Spleen (tissue), 11 donors: ENCODE data around the gene TOMM20. TPM values are rescaled to one million over a fixed set of nuclear protein-coding genes. Genes with fewer than 3 reads are reported as not detected.

Experiments used
- DNase-seq: peaks from one replicate; pipeline ENCODE4 v3.0.0-alpha.2; 2020
- H3K27ac ChIP-seq, 8 donors: fragments of 200-600 bp; sonication (generic) in 7 of 8; 1 replicate in 4 of 8; 2 replicates in 4 of 8; pipeline versions ENCODE4 v1.5.0 to v1.8.0; 2016 to 2021; ENCODE audit warnings: inconsistent platforms in 4 of 8, mild to moderate bottlenecking in 4 of 8, moderate library complexity in 1 of 8
- H3K27me3 ChIP-seq, 7 donors: fragments of 200-600 bp; sonication (generic) in 6 of 7; replicated peaks in 1 of 7; 1 replicate in 4 of 7; 2 replicates in 3 of 7; pipeline versions ENCODE4 v1.5.0 to v1.8.0; 2016 to 2021; ENCODE audit warnings: inconsistent platforms in 3 of 7, mild to moderate bottlenecking in 1 of 7
- H3K36me3 ChIP-seq, 6 donors: fragments of 200-600 bp; sonication (generic) in 5 of 6; 1 replicate in 4 of 6; 2 replicates in 2 of 6; pipeline versions ENCODE4 v1.5.0 to v1.8.0; 2016 to 2021; ENCODE audit warnings: inconsistent platforms in 2 of 6
- H3K4me1 ChIP-seq, 6 donors: fragments of 200-600 bp; sonication (generic) in 5 of 6; 1 replicate in 3 of 6; 2 replicates in 3 of 6; pipeline versions ENCODE4 v1.5.0 to v1.8.0; 2016 to 2021; ENCODE audit warnings: inconsistent platforms in 3 of 6
- H3K4me3 ChIP-seq, 8 donors: fragments of 200-600 bp; sonication (generic) in 7 of 8; 1 replicate in 4 of 8; 2 replicates in 4 of 8; pipeline versions ENCODE4 v1.5.0 to v1.8.0; 2016 to 2021; ENCODE audit warnings: inconsistent platforms in 4 of 8, mild to moderate bottlenecking in 4 of 8, moderate library complexity in 2 of 8
- H3K9me3 ChIP-seq, 8 donors: fragments of 200-600 bp; sonication (generic) in 7 of 8; 1 replicate in 4 of 8; 2 replicates in 4 of 8; pipeline versions ENCODE4 v1.5.0 to v1.8.0; 2016 to 2021; ENCODE audit warnings: inconsistent platforms in 4 of 8
- POLR2A ChIP-seq, 3 donors: fragments of 450-650 bp; IDR thresholded peaks; one replicate each; pipeline ENCODE4 v1.5.1; 2017; ENCODE audit warnings: antibody characterized with exemption in 3 of 3, mild to moderate bottlenecking in 1 of 3
- POLR2AphosphoS5 ChIP-seq, 3 donors: sonication (generic); formaldehyde crosslinking; IDR thresholded peaks; one replicate each; pipeline ENCODE4 v1.5.1; 2017; ENCODE audit warnings: antibody characterized with exemption in 3 of 3
- WGBS, 5 donors: extraction: QIAGEN DNeasy Blood & Tissue Kit in 3 of 5; methylation state at CpG; one replicate each; pipeline versions ENCODE4 v1.1.5 to v1.1.7; 2013 to 2018; 5-methylcytosine and 5-hydroxymethylcytosine counted together
- intact Hi-C: fragments of 100-400 bp; cut with DNase I; formaldehyde crosslinking; loops from one replicate; pipeline ENCODE4 v1.15.0; 2023; ENCODE audit warnings: low total_unique reads
- polyA plus RNA-seq, 3 donors: library from polyadenylated mRNA; stranded (reverse); fragments of 200-250 nt; gene quantifications; one replicate each; pipeline ENCODE4 v1.2.1, GENCODE V29; 2013
- total RNA-seq, 7 donors: library from RNA; depleted of rRNA in 3 of 7; stranded (reverse); fragments of >200 nt in 3 of 7; fragmentation: NEBNext Ultra II Directional in 4 of 7; extraction: Animal tissue kit (Norgen Biotek cat#: 25700) in 4 of 7; gene quantifications; one replicate each; pipeline versions ENCODE4 v1.1.0 to v1.2.1, GENCODE V29; 2016 to 2021
- TF ChIP-seq, protein P1 (sequence below), 11 experiments: fragments of 200-600 bp in 7 of 11; fragments of 450-650 bp in 4 of 11; sonication (generic) in 4 of 11; IDR thresholded peaks in 8 of 11; conservative IDR thresholded peaks in 3 of 11; 1 replicate in 7 of 11; 2 replicates in 4 of 11; pipeline versions ENCODE4 v1.4.0 to v1.8.0; 2016 to 2021; ENCODE audit warnings: antibody characterized with exemption in 11 of 11, inconsistent platforms in 4 of 11, mild to moderate bottlenecking in 1 of 11
- donor health status: healthy with polysubstance abuse.
- donor health status: DM: no; HTN: no; CAD: no; lungs with moderate emphysema.
- donor health status: DM: no; HTN: no; CAD: no.
- donor health status: Bipolar disorder and iron deficiency.
- donor health status: healthy.
- donor health status: DM: no; HTN: no; CAD: no.
- donor health status: DM: yes; HTN: yes; CAD: no.

The TOMM20 gene
- total and polyA plus RNA-seq, 10 donors, result 46.6 to 79.9 (median 63.0) TPM

- intact Hi-C loops, result no loop called here
- no peak overlapping the region for H3K4me3 ChIP-seq
- peak overlapping the region in 7 of 8 donors; percentile 67 to 95 (median 81) for H3K27ac ChIP-seq
- no peaks in the 10 kb centered on the region for H3K36me3 ChIP-seq
- peaks cover 26 to 77% (median 44%) of the 10 kb centered on the region in 6 donors for H3K4me1 ChIP-seq
- H3K9me3 ChIP-seq, result no peaks in the 10 kb centered on the region
- TF ChIP-seq, protein P1, sequence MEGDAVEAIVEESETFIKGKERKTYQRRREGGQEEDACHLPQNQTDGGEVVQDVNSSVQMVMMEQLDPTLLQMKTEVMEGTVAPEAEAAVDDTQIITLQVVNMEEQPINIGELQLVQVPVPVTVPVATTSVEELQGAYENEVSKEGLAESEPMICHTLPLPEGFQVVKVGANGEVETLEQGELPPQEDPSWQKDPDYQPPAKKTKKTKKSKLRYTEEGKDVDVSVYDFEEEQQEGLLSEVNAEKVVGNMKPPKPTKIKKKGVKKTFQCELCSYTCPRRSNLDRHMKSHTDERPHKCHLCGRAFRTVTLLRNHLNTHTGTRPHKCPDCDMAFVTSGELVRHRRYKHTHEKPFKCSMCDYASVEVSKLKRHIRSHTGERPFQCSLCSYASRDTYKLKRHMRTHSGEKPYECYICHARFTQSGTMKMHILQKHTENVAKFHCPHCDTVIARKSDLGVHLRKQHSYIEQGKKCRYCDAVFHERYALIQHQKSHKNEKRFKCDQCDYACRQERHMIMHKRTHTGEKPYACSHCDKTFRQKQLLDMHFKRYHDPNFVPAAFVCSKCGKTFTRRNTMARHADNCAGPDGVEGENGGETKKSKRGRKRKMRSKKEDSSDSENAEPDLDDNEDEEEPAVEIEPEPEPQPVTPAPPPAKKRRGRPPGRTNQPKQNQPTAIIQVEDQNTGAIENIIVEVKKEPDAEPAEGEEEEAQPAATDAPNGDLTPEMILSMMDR (IDR thresholded peaks at IDR 0.05 in 8 of 11, conservative IDR thresholded peaks at IDR 0.05 in 3 of 11), result no peak
- TF ChIP-seq POLR2A (IDR thresholded peaks at IDR 0.05), result no peak
- no peak for TF ChIP-seq POLR2AphosphoS5 (IDR thresholded peaks at IDR 0.05)
- H3K27me3 ChIP-seq, result no peaks in the 10 kb centered on the region
- 89 to 100% (median 94%) methylated on average over 1 of the region's 1 CpG for WGBS, 5 donors
- peak; percentile 30 for DNase-seq
Observed at GRCh38 chr1:235077163-235077540, 51.5 kb downstream of the TOMM20 start.

- Histone ChIP-seq H3K36me3 (no peaks in the 10 kb centered on the region), H3K27ac (peak overlapping the region in 7 of 8 donors; percentile 67 to 95 (median 81)), H3K9me3 (no peaks in the 10 kb centered on the region), H3K4me1 (peaks cover 26 to 74% (median 44%) of the 10 kb centered on the region in 6 donors), H3K27me3 (no peaks in the 10 kb centered on the region), H3K4me3 (no peak overlapping the region)
- TF ChIP-seq POLR2AphosphoS5 (IDR thresholded peaks at IDR 0.05) (no peak), POLR2A (IDR thresholded peaks at IDR 0.05) (no peak)
- TF ChIP-seq, protein P1 (IDR thresholded peaks at IDR 0.05 in 8 of 11, conservative IDR thresholded peaks at IDR 0.05 in 3 of 11), result no peak
- 94 to 98% (median 96%) methylated on average over 16 of the region's 16 CpGs for WGBS, 5 donors
- intact Hi-C loops, result no loop called here
- peak; percentile 35 for DNase-seq
Observed at GRCh38 chr1:235076504-235077162, 52.0 kb downstream of the TOMM20 start.

- WGBS, 5 donors, result 57 to 74% (median 65%) methylated on average over 8 of the region's 8 CpGs
- TF ChIP-seq POLR2A (IDR thresholded peaks at IDR 0.05), result no peak
- H3K9me3 ChIP-seq, result no peaks in the 10 kb centered on the region
- DNase-seq, result no peak
- no peaks in the 10 kb centered on the region for H3K27me3 ChIP-seq
- no peak overlapping the region for H3K4me3 ChIP-seq
- no peaks in the 10 kb centered on the region for H3K36me3 ChIP-seq
- peaks cover 26 to 67% (median 44%) of the 10 kb centered on the region in 6 donors for H3K4me1 ChIP-seq
- intact Hi-C loops, result no loop called here
- peak overlapping the region in 7 of 8 donors; percentile 80 to 95 (median 83) for H3K27ac ChIP-seq
Observed at GRCh38 chr1:235075777-235076308, 52.8 kb downstream of the TOMM20 start.

GRCh38 chr1:235075048-235075776 is 53.4 kb downstream of the TOMM20 start:
- no peaks in the 10 kb centered on the region for H3K27me3 ChIP-seq
- H3K36me3 ChIP-seq, result no peaks in the 10 kb centered on the region
- intact Hi-C loops, result no loop called here

More at GRCh38 chr1:235075048-235075776, 53.4 kb downstream of the TOMM20 start:
- H3K4me3 ChIP-seq, result peak overlapping the region in 1 of 8 donors; percentile 53
- TF ChIP-seq, protein P1 (IDR thresholded peaks at IDR 0.05 in 8 of 11, conservative IDR thresholded peaks at IDR 0.05 in 3 of 11), result no peak
- TF ChIP-seq POLR2AphosphoS5 (IDR thresholded peaks at IDR 0.05), result peak; percentile 26 to 63 (median 60)
- H3K4me1 ChIP-seq, result peaks cover 26 to 66% (median 44%) of the 10 kb centered on the region in 6 donors
- DNase-seq, result peak; percentile 87
- no peaks in the 10 kb centered on the region for H3K9me3 ChIP-seq
- WGBS, 5 donors, result 20 to 61% (median 45%) methylated on average over 19 to 25 of the region's 25 CpGs
- peak overlapping the region; percentile 66 to 95 (median 82) for H3K27ac ChIP-seq
